CD4-positive, alpha-beta T cell treated with Interferon alpha-2 for 1 hour (primary cell): ENCODE results near the gene CALM1.

Experiments used
- DNase-seq, 2 donors: peaks; one replicate each; pipeline ENCODE4 v3.0.0-alpha.2; 2020 to 2022

Gene CALM1

DNA sequence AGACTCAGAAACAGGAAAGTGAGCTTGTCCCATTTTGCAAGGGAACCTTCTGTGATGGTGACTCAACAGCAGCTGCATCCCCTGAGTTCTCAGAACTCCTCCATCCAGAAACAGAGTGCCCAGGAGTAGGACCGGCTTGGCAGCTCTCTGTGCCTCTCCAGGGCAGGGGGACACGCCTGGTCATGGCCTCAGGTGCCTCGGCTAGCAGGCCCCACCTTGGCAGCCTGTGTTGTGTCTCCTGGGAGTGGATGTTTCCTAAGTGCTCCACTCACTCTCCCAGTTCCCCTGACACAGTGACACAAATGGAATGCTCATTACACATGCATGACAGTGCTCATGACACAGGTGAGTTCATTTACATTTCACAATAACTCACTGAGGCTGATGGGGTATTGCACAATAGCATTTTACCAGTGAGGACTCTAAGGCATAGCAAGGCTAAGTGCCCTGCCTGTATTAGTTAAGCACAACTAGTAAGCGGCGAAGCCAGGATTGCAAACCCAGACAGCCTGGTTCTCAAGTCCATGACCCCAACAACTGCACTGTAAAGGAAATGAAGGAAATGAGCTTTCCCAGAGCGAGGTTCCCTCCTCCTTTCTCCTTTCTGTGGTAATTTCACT is 47.4 kb downstream of the CALM1 start:
- DNase-seq, result no peak

DNA sequence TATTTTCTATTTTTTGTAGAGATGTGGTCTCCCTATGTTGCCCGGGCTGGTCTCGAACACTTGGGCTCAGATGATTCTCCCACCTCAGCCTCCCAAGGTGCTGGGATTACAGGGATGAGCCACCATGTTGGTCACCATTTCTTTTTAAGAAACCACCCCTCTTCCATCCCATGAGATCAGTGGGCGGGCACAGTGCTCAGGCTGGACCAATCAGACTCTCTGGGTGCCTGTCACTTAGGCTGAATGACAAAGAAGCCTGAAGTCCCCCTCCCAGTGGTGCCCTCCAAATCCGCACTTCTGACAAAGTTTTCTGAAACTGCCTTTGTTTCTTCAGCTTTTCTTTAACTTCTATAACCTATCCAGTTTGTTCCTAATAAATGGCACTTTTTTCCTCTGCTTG is 48.2 kb downstream of the CALM1 start:
- DNase-seq, result no peak

DNA sequence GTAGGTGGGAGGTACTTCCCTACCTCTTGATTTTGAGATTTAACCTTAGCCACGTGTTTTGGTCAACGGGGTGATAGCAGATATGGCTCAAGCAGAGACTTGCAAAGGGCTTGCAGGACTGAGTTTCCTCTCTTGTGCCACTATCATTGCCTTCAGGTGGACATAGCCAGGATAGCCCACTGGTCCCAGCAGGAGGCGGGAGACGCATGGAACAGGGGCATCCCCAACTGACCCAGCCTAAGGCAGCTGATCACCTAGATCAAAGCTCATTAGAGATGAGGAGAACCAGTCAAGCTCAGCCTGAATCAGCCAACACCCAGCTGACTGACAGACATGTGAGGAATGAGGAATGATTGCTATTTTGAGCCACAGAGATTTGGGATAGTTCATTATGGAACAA is 49.6 kb downstream of the CALM1 start:
- no peak for DNase-seq

DNA sequence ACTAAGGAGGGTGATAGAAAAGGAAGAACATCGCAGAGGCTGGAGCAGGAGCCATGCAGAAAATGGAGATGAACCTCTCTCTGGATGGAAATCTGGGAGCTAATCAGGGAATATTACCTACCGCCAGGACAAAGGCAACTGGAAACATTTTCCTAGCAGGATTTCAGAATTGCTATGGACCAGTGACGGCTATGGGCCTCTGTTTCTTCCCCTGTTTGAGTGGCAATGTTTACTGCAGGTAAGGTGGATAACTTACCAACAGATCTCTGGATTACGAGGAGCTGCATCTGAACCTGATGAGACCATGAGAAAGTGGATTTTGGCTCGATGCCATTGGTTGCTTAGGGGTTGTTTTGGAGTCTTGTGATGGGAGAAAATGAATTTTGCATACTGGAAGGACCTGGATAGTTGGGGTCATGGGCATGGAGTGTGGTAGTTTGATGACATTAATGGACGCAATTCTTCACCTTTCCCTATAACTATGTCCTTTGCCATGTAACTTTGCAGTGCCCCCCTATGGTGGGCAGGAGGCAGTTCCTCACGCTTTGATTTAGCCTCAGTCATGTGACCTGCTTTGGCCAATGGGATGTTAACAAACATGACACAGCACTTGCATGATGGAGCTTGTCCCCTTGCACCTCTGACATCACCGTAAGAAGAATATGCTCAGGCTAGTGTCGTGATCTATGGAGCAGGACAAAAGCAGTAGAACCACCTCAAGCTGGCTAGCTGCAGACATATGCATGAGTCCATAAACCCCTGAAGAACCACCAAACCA is 51.1 kb downstream of the CALM1 start:
- DNase-seq, result no peak

DNA sequence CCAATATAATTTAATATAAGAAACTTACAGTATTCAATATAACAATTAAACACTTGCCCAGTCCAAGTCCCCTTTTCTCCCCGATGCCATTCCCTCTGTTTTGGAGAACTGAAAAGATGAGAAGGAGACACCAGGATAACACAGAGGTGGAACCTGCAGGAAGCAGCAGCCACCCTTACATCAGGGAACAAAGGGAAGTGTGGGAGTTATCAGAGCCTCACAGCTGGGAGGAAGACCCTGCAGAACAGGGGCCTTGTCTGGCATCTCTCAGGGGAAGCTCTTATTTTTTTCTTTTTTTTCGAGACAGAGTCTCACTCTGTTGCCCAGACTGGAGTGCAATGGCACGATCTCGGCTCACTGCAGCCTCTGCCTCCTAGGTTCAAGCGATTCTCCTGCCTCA is 52.6 kb downstream of the CALM1 start:
- DNase-seq, result no peak

DNA sequence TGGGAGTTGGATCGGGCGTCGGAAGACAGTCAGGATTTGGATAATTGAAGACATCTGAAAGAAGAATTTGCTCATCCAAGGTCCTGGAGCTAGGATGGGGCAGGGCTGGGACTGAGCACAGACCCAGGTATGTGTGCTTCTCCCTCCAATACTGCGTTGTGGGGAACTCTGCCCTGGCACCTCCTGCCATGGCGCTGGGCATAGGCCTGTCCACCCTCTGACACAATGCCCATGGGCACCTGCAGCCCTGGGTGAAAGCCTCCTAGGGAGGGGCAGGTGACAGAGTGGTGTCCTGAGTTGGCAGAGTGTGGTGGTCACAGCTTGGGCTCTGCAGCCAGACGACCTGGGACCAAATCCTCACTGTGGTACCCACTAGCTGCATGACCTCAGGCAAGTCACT is 53.3 kb downstream of the CALM1 start:
- DNase-seq, result no peak

DNA sequence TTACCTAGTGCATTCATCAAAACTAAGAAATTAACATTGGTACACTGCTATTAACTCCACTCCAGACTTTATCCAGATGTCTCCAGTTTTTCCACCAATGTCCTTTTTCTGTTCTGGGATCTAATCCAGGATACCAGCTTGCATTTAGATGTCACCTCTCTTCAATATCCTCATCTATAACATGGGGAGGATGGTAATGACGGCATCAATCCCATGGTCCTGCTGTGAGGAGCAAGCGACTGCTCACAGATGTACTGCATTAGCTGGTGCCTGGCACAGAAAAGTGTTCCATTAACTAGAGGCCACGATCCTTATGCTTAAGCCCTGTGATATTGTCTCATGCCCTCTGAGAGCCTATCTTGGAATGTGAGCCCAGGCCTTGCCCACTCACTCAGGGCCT is 53.8 kb downstream of the CALM1 start:
- DNase-seq, result no peak

DNA sequence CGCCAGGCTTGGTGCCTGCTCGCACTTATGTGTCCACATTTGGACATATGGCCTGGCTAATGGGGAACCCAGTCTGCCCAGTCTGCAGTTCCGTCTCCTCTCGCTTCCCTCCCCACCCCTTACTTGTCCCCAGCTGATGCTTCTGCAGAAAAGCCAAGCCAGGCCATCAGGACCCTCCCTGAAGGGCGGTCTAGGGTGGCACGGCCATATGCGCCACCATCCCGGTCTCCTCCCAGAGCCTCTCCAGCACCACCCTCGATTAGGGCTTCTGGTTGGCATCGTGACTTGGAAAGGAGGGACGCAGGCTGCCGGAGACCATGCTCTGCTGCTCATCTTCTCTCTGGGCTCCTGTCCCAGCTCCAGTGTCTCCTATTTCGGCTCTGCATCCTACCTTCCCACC is 54.6 kb downstream of the CALM1 start:
- DNase-seq, result no peak

DNA sequence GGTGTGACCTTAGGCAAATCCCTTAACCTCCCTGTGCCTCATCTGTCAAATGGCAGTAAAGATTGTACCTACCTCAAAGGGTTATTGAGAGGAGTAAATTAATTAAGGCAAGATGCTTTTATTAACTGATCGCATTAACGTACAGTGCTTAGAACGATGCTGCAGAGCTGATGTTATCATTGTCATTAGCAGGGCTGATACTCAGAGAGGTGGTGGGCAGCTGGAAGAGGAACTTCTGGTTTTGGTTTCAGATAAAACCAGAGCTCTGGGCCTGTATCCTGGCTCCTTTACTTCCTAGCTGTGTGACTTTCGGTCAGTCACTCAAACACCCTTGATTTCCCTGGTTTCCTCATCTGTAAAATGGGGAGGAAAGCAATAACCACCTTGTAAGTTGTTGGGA is 55.1 kb downstream of the CALM1 start:
- no peak for DNase-seq

DNA sequence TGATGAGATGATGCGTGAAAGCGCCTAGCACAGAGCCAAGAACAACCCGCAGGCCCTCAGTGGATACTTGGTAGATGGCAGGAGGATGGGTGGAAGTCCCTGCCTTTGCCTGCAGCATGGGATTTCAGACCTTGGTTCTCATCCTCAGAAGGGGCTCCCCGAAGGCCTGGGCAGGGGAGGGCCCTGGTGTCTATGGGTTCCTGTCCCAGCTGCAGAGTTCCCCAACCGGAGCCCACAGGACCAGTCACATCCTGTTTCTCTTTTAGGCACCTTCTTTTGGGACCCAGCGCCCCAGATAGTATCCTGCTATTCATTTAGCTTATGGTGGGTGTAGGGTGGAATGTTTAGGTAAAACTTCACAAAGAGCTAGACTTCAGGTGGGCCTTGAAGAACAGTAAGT is 55.5 kb downstream of the CALM1 start:
- no peak for DNase-seq

DNA sequence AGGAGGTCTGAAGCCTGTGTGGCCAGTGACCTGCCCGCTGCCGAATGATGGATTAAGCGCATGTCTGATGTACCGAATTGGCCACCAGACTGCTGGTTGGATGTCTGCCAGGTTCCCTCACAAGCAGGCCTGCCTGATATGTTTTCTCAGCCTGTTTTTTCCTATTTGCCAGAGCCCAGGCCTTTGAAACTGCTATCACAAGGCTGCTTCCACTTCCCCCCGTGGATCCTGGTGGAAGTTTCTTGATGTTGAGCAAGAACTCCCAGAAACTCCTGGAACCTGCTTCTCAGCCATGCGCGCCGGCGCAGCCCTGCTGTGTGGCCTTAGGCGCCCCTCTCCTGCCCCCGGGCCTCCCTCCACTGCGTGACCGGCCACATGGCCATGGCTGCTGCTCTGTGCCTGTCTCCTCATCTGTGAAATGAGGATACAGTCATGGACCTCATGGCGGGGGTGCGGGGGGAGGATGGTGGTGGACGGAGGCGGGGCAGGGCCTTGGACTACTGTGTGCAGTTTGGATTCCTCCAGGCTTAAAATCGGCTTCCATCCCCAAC is 56.6 kb downstream of the CALM1 start:
- no peak for DNase-seq

DNA sequence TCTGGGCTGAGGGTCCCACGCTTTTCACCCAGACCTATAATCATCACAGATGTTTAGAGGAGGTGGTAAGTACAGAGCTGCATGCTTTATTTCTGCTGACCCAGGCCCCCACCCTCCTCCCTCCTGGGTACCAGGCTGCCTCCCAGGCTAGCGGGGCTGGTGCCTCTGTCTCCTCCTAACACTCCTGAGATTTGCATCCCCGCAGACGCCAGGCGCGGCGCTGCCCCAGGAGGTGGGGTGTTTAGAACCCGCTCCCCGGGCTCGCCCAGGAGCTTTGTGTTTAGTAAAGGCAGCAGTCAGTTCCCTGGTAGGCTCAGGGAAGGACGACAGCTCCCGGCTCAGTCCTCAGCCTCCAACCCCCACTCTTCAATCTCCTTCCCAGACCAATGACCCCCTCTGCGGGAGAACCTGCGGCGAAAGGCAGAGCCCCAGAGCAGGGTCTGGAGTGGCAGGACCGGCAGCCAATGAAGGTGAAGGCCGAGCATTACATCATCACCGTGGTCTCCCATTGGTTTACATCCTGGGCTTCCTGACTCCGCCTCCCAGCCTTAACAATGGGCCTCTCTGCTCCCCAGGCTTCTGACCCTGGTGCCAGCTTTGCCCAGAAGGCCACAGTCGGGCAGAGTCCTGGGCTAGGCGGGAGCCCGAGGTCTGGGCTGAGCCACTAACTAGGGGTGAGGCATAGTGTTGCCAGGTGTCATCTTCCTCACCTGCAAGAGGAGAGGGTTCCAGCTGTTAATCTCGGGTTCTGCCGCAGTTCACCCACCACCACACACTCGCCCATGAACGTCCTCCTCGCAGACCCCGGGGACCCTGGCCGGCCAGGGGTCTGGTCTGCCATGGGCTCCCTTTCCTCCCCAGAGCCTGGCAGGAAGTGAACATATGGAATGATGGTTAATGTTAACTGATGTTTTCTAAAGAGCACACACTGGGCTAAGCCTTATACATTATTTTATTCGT is 57.5 kb downstream of the CALM1 start:
- no peak for DNase-seq

DNA sequence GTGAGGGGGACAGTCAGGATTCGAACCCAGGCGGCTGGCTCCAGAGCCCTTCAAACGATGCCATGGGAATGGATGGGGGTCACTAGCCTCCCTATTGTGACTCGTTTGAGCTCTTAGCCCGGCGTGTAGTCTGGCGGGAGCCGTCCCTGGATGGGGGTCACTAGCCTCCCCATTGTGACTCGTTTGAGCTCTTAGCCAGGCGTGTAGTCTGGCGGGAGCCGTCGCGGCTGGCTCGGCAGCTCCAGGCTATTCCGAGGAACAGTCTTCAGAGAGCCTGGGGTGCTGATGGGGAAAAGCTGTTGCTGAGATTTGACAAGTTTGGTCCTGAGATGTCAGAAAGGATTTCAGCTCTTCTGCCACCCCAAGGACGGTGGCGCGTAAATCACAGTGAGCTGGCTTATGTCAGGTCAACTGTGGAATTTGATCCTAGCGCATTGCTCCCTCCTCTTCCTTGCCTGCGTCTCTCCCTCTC is 58.3 kb downstream of the CALM1 start:
- DNase-seq, result no peak

DNA sequence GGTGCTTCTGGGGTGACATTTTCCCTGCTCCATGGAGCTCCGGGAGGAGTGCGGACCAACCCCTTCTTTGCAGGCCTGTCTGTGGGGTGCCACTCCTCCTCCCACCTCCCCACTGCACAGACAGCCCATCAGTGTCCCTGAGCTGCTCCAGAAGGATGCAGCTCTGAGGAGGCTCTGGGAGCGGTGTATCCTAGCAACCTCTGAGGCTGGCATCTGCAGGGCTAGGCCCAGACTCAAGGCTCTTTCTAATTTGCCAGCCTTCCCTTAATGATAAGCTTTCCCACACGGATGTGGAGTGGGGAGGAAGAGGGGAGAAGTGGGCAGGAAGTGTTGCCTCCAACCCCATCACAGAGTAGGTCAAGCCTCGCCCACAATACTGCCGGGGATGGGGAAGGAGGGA is 59.7 kb downstream of the CALM1 start:
- DNase-seq, result no peak

DNA sequence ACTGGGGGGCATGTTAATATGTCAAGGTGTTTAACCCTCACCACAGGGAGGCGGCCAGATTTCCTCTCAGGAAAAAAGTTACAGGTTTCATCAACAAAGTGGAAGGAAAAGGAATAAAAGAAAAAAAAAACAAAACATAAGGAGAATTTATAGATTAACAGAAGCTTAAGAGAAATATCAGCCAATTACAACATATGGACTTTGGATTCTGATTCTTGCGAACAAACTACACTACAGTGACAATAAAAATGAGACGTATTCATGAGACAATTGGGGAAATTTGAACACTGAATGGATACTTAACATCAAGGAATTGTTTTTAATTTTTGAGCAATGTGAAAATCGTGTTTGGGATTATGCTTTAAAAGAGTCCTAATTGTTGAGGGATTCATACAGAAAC is 60.4 kb downstream of the CALM1 start:
- DNase-seq, result no peak
